NK-92 (cell line): ENCODE results near the gene DCLRE1A.
"Not testable (repeated sequence)": the region's sequence is repeated elsewhere in the genome, so short reads cannot be mapped to it uniquely, and the experiment has no call there.

ENCODE experiments used
- DNase-seq: peaks from one replicate; lab custom pipeline; 2025; ENCODE audit not compliant: unreplicated experiment; lab: John Stamatoyannopoulos, UW

DCLRE1A gene

DNA sequence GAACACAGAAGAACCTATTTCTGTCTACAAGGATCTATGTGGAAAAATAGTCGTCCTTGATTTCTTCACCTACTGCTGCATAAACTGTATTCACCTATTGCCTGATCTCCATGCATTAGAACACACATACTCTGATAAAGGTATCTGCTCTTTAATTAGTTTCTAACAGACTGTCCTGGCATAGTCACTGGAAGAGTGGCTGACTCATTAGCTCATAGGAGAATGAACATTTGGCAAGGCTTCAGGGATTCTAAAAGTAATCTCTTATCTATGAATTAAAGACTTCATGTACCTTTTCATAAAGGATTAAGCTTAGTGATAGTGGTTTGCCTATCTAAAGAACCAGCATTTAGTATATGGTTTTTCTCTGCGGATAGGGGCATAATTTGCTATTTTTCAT, 4.7 kb upstream of the DCLRE1A start:
- no peak for DNase-seq

DNA sequence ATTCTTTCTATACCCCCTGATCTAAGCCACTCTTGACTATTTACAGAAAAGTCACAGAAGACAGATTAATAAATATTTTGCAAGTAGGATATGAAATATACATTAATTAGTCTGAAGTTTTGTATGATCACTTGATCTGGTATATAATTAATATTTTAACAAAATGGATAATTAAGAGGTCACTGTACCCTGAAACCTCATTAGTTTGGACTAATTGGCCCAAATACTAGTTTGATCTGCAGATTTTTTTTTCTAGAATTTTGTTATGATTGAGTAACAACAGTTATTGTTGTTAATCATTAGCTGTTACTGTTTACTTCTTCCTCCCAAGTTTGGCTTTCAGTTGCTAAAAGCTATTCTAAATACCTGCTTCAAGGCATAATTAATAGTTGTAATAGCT, 3.3 kb upstream of the DCLRE1A start:
- DNase-seq, result no peak

DNA sequence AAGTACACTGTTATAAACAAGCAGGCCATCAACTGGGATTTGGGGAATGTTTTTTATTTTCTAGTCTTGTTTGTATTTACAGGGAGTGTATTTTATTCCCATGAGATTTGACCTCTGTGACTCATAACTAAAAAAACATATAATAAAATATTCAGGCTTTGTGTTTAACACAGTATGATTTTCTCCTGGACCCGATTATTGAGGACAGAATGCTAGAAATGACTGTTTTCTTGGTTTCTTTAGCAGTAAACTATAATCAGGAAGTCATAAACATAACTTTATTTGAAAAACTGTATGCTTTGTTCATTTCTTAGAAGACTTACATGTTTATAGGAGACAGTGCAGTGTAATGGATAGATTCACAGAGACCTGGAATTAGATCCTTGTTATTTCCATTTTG, 2.7 kb upstream of the DCLRE1A start:
- no peak for DNase-seq

DNA sequence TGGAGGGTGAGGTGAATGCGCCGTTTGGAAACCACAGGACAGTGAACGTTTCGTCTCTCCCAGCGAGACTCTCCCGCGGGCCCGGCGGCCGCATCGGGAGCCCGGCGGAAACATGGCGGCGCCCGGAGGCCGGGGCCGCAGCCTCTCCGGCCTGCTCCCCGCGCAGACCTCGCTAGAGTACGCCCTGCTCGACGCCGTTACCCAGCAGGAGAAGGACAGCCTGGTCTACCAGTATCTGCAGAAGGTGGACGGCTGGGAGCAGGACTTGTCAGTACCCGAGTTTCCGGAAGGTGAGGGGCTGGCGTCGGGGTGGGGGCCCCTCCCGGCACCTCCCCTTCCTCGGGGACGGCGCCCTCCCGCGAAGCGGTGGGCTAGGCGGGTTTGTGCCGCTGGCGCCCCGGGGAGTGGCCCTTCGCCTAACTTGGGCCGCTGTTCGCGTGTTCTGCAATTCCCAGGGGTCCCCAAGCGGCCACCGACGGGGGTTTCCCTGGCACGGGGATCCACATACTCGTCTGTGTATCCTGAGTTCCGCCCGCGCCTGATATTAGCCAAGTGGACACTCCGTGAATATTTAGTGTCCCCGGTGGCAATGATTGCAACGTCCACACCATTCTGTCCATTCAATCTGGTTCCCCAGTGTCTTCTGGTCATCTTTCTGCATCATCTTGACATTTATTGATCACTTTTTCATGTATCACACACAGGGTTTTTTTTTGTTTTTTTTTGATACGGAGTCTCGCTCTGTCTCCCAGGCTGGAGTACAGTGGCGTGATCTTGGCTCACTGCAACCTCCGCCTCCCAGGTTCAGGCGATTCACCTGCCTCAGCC, 1.1 kb upstream of the DCLRE1A start:
- no peak for DNase-seq

DNA sequence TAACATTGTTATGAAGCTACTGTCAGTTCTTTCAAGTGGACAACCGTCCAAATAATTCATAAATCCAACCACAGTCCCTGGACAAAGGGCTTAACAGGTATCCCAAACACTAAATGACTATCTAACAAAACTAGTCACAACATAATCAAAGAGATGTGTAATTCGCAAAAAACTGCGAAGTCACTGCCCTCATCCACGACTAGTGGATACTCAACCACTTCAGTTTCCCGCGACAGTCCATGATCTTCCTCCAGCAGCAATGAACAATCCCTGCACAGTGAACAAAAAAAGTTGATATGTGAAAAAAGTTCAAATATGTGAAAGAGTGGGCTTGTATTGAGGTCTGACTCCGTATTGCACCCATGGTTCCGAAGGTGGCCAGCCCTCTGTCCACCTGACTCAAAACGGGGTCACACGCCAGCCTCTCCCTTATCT, 287 bp downstream of the DCLRE1A start:
- DNase-seq, result no peak

DNA sequence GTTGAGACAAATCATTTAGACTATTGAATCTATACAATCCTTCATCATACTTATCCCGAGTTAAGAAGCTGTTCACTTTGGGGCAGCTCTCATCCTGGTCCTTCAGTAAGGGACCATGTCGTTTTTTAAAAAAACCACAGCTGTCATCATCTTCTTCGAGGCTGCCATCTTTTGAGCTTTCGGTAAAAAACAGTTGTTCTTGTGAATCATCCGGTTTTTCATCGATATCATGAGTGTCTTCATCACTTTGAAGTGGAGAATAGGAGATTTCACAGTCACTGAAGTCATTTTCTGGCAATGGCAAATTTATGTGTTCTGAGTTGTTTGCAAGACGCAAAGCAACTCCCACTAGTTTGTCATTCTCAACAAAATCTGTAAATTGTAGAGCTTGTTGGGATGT, 3.9 kb downstream of the DCLRE1A start:
- DNase-seq, result no peak

DNA sequence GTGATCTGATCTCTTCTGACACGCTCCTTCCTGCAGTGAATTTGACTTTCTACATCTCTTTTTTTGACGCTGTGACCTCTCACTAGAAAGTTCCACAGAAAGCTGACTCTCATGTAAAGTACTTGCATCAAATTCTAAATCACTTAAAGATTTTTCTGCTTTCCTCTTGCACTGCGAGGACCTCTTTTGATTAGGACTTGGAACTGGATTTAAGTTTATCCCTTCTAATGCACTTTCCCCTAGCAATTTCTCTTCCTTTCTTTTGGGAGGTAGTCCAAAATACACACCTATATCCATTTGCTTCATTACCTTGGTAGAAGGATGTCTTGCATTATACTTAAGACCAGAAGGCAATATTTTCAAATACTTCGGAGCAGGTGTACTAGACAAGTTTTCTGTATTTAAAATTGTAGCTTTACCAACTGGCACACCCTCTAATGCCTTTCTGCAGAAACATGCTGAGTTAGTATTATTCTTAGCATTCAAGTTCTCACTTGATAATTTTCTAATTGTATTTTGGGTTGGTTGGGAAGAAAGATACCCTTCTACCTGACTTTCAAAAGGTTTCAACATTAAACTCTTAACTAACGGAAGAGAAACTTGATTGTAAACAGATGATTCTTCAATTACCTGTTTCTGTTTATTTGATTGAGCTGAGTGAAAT, 4.6 kb downstream of the DCLRE1A start:
- DNase-seq, result no peak

DNA sequence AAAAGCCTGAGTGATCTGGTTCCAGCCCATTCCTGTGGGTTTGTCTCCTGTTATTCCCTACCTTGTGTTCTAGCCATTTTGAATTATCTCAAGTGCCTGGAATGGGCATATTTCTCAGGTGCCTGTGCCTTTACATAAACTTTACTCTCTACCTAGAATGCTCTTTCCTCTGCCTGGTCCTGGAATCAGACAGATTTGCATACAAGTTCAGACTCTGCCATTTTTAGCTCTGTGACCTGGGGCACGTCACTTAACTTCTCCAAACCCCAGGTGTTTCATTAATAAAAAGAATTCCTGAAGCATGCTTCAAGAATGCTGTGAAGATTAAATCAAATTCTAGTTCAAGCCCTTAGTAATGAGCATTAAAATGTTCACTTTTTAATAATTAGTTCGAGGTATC, 7.8 kb downstream of the DCLRE1A start:
- no peak for DNase-seq

DNA sequence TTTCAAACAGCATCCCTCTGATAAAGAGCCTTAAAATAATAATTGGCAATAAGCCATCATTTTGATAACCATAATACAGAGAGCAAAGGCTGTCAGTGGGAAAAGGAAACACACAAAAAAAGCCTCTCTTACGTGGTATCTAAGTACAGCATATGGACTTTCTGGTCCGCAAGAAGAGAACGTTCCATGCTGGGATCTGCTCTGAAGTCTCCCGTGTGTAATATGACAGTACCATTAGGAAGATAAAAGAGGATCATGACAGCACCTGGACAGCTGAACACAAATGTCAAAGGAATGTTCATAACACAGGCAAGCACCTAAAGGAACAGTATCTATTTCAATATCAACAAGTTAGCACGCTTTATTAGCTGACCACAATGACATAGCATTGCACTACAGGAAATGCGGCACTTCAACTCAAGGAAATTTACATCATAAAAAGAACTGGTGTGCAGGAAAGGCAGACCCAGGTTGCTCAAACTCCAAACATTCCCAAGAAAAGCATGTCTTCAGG, 9.9 kb downstream of the DCLRE1A start:
- DNase-seq, result no peak

DNA sequence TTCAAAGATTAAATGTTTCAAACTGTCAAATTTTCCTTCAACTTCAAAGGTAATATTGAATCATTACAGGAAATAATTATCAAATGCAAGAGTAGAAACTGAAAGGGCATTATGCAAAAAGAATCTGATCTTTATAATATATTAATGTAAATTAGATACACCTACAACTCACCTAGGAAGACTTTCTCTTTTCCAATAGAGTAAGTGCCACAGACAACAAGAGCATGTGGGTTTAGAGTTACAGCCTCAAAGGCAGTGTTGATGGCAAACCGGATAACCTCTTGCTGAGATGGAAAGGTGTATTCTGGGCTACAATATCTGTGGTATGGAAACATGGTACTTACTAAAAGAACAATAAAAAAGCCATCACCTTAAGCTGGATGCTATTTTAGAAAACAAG, 11.7 kb downstream of the DCLRE1A start:
- no peak for DNase-seq

DNA sequence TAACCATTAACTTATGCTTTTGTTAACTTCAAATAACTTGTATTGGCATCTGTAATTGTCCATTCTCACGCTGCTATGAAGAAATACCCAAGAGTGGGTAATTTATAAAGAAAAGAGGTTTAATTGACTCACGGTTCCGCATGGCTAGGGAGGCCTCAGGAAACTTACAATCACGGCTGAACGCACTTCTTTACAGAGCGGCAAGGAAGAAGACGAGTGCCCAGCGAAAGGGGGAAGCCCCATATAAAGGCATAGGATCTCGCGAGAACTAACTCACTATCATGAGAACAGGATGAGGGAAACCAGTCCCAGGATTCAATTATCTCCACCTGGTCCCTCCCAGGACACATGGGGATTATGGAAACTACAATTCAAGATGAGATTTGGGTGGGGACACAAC, 25.3 kb downstream of the DCLRE1A start:
- not testable (repeated sequence) for DNase-seq

DNA sequence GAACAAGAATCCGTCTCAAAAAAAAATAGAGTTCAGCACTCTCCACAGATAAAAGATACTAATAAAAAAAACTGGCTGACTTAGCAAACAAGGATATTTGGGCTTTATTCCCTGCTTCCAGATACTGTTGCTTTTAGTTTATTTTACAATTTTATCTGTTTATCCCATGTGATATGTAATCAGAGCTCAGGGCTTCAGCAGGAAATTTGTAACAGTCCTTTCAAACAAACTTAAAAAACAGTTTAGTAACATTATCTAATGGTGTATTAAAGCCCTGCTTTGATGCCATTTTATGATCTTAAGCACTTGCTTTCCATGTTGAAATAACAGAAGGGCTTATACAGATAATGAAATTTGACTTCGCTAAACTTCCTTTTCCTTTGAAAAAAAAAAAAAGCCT, 28.1 kb downstream of the DCLRE1A start:
- DNase-seq, result no peak

DNA sequence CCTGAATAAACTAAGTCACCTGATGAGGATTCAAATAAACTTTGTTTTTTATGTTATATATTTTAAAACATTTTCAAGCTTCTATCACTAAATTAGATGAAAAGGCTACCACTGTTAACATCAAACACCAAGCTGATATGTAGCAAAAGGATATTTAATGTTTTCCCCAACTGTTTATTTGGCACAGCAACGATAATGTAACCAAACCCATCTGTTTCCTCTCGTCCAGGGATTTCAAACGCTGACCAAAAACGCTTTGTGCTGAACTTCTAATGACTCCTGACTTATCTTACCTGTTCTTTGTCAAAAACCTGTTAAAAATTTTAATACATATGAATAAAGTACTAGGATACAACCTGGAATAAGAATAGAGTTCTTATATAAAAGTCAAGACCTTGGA, 30.5 kb downstream of the DCLRE1A start:
- no peak for DNase-seq

DNA sequence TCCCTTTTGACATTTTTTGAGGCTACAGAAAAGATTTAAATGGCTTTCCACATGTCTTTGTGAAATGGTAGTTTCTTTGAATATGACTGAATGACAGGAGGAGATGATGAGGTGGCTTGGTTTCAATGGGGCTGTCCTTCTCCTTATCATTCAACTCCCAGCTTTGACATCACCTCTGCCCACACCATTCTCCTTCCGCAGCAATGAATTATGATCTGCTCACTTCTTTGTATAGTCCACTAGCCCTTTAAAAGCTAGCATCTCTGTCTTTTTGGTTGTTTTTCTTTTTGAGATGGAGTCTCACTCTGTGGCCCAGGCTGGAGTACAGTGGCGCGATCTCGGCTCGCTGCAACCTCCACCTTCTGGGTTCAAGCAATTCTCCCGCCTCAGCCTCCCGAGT, 31.7 kb downstream of the DCLRE1A start:
- no peak for DNase-seq

DNA sequence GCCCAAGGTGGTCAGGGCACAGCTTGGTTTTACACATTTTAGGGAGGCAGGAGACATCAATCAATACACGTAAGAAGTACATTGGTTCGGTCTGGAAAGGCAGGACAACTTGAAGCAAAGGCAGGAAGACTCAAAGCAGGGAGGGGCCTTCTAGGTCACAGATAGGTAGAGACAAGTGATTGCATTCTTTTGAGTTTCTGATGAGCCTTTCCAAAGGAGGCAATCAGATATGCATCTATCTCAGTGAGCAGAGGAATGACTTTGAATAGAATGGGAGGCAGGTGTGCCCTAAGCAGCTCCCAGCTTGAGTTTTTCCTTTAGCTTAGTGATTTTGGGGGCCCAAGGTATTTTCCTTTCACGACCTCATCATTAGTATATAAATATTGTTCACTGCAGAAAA, 32.6 kb downstream of the DCLRE1A start:
- not testable (repeated sequence) for DNase-seq

DNA sequence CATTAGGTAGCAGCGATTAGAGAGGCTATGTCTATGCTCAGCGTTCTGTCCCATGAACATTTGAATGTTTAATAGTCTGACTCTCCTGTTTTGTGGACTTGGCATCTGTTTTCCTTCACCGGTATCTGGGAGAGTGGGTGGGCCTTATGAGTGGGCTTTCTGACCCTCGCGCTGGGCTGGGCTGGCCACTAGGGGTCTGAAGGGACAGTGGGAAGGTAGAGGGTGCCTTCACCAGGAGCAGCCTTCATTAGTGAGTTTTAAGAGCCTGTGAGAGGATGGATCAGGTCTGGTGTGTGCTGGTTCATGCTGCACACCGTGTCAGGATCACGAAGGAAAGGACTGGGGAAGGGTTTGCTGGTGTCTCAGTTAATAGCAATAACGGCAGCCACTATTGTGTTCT, 33.4 kb downstream of the DCLRE1A start:
- no peak for DNase-seq

DNA sequence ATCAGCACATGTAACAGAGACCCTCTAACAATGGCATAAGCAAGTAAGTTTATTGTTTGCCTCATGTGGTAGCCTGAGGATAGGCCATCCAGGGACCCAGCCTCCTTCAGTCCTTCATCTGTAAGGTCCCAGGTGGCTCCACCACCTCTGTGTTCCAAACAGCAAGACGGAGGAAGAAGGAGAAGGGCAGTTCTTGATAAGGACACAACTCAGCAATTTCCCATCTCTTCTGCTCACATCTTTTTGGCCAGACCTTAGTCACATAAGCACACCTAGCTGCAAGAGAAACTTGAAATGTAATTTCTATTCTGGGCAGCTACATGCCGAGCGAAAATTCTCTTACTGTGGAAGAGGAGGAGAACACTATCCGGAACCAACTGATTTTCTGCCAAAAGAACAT, 33.9 kb downstream of the DCLRE1A start:
- DNase-seq, result no peak

DNA sequence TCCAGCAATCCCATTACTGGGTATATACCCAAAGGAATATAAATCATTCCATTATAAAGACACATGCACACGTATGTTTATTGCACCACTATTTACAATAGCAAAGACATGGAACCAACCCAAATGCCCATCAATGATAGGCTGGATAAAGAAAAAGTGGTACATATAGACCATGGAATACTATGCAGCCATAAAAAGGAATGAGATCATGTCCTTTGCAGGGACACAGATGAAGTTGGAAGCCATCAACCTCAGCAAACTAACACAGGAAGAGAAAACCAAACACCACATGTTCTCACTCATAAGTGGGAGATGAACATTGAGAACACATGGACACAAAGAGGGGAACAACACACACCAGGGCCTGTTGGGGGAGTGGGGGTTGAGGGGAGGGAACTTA, 39.2 kb downstream of the DCLRE1A start:
- not testable (repeated sequence) for DNase-seq

DNA sequence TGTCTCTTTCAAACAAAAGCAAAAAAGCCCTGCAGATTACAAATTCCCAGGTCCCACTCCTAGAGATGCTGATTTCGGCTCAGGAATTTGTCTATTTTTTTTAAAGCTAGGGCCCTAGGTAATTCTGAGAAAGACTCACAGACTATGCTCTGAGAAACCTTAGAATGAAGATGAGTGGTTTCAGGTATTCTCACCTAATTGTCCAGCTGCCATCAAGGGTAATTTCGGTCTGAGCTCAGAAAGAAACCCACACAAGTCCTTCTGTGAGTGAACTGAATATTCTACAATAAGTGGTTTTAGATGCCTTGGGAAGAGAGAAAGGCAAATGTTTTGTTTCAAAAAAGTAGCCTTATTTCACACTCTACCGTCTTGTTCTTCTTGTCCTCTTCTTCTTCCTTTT, 45.7 kb downstream of the DCLRE1A start:
- no peak for DNase-seq

DNA sequence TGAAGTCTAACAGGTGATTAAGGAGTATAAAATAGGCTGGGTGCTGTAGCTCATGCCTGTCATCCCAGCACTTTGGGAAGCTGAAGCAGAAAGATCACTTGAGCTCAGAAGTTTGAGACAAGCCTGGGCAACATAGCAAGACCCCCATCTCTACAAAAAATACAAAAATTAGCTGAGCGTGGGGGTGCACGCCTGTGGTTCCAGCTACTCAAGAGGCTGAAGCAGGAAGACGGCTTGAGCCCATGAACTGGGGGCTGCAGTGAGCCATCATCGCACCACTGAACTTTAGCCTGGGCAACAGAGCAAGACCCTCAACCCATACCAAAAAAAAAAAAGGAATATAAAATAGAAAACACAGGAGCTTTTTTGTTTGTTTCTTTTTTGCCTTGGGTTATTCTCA, 47.4 kb downstream of the DCLRE1A start:
- no peak for DNase-seq

DNA sequence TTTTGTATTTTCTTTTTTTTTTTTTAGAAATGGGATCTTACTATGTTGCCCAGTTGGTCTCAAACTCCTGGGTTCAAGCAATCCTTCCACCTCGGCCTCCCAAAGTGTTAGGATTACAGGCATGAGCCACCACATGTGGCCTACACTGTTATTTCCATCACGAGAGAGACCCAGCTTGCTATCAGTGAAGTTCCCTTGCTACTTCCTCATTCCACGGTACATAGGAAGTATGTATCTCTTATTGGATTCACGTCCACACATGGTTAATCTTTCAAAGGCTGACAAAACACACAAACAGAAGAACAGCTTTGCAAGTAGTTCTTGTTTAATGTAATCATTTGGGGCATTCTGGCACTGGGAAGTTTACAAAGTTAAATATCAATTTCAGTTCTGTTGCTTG, 50.9 kb downstream of the DCLRE1A start:
- DNase-seq, result no peak

DNA sequence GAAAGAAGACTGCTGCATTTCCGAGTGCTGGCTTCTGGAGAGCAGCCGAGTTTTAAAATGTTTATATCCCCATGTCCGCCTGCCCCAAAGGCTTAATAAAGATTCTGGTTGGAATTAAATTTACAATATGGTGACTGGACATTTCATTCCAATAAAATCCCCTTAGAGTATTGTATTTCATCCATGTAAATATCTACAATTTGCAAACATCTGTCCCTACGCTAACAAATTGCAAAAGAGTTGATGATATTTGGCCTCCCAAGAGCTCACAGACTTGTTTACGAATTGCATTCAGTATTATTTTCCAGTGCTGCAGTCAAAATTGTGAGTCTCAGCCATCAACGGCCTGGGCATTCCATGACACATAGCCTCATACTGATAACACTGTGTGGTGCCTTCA, 52.3 kb downstream of the DCLRE1A start:
- no peak for DNase-seq

DNA sequence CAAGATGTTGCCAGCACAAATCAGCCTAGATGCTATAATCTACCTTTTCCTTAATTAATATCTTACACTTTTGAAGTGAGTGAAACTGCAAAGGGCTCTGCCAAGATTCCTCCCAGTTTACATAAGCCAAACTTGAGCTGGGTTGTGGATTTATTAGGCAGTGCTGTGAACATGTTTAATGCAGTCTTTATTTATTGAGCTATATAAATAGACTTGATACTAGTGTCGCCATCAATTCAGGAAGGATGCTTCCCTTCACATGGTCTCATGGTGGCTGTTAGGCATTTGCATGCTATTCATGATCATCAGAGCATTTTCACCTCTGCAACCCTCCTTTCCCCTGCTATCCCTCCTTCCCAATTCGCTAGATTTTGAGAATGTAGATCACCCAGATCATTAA, 62.2 kb downstream of the DCLRE1A start:
- DNase-seq, result no peak
